Stimulated activated naive CD4-positive, alpha-beta T cell (primary cell): ENCODE results near the gene MOB3C.
"Not testable (repeated sequence)": the region's sequence is repeated elsewhere in the genome, so short reads cannot be mapped to it uniquely, and the experiment has no call there.

Experiments
- DNase-seq, 6 experiments: peaks; one replicate each; lab custom pipeline; 2025; lab: John Stamatoyannopoulos, UW

Gene MOB3C

DNA sequence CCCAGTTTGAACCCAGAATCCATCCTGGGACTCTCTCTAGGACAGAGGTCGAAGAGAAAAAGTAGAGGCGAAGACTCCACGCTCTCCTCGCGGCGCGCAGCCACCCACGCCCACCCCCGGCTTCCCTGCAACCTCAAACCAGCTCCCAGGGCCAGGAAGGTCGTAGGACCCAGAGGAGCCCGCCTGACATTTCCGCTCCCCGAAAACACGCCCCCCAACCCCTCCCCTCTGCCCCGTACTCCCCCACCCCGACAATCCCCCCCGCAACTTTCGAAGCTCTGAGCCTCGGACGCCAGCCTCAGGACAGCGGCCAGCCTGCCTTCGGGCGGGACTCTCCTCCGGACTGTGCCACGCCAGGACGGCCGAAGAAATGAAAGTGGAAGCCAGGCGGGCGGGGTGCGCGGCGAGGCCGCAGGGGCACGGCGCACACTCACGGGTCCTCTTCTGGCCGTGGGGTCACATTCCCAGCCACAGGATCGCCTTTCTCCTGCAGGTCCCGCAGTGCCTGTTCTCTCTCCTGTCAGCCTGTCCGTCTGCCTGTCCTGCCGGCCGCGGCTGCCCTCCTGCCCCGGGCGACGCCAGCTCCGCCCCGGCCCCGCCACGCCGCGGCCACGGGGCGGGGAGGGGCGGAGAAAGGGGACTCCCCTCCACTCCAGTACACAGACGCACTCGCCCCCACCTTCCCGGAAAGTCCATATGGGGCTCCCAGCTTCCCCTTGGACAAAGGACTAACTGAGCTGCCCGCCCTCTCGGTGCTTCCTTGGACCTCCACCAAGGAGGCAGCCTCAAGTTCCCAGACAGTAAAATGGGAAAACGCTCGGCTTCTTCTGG is at the start of gene MOB3C:
Gene MOB3C, minus strand, starts transcription at position 535 of the 831 bp plus-strand sequence. CDS start 3,490 bp downstream, outside the sequence.
- peak; percentile 52 to 64 (median 60) for DNase-seq

DNA sequence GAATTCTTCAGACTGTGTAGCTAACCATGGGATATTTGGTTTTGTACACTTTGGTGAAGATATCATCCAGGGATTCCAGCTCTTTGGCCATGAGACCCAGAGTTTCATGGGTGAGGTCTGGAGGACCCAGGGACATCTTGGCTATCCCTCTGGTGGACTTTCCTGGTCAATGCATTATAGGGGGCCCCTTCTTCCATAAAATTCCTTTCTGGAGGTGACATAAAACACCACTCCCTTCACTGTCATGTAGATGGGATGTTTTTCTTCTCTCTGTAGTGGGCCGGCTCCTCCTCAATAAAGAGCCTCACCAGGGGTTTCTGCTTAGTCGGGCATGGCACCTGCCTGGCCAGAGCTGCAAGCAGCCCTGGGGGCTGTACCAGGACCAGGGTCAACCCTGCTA is 49.4 kb upstream of the MOB3C start:
- no peak for DNase-seq

GRCh38 chr1:46662919-46663318 is 46.3 kb upstream of the MOB3C start:
- DNase-seq = not testable (repeated sequence)

DNA sequence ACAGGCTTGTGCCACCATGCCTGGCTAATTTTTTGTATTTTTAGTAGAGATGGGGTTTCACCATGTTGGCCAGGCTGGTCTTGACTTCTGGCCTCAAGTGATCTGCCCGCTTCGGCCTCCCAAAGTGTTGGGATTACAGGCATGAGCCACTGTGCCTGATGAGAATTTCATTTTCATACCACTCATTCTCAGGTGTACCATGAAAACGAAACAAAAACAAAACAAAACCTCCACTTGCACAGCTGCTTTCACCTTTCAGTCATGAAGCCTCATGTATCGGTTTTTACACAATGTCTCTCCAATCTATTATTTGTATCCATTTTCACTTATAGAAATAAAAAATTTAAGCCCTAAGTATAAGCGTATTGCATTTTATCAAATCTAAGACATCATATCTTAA is 43.5 kb upstream of the MOB3C start:
- DNase-seq = not testable (repeated sequence)

DNA sequence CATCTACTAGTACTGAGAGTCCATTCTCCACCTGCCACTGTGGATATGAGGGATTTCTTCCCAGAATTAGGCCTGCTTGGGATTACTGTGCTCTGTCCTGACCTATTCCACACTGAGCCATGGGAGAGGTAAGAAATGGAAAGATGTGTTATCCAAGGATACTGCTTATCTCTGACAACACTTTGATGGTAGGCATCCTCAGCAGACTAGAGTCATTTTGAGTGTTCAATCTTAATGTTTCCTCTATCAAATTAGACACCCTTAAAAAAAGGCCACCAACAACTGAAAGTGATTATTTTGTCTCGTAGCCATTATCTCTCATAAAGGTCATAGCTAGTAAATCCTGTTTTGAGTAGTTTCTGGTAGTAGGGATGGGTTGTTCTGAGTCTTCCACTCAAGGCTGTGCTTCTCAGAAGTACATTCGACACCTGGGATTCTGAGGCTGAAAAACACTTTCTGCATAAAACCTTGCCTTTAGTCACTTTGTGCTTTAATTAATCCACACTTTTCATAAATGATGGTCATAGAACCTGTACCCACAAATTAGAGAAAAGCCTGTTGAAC is 42.8 kb upstream of the MOB3C start:
- no peak for DNase-seq

DNA sequence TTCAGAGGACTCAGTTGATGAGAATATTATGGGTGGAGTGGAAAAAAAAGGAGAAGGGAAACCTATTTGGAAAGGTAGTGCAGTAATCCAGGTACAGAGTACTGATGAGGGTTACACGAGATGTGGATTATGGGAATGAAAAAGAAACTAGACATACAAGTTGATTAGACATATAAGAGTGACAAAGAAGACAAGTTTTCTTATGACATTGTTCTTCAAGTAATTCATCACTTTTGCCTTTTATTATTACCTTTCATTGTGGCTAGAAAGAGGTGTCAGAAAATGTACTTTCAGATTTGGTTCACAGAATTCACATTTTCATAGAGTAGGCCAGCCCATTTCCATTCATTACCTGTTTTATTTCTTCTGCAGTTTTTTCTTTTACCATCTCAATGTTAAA is 41.2 kb upstream of the MOB3C start:
- no peak for DNase-seq

DNA sequence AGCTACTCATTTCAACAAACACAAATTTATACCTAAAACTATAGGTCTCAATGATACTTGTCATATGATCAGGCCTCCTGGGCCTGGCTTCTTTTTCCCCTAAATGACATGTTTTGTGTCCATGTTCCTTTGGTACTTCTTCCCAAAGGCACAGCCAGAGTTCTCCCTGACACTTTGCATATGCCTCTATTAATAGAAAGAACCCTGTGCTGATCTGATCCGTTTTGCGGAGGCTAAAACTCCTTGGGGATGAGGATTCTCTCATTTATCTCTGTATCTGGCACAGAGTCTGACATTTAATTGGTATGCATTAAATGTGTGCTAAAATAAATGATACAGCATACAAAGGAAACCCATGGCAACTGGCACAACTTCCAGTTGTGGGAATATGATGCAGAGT is 40.0 kb upstream of the MOB3C start:
- no peak for DNase-seq

GRCh38 chr1:46655848-46656247 is 39.2 kb upstream of the MOB3C start:
- no peak for DNase-seq

DNA sequence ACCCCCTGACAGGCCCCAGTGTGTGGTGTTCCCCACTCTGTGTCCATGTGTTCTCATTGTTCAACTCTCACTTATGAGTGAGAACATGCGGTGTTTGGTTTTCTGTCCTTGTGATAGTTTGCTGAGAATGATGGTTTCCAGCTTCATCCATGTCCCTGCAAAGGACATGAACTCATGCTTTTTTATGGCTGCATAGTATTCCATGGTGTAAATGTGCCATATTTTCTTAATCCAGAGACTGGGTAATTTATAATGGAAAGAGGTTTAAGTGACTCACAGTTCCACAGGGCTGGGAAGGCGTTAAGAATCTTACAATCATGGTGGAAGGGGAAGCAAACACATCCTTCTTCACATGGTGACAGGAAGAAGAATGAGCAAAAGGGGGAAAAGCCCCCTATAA is 38.1 kb upstream of the MOB3C start:
- not testable (repeated sequence) for DNase-seq

DNA sequence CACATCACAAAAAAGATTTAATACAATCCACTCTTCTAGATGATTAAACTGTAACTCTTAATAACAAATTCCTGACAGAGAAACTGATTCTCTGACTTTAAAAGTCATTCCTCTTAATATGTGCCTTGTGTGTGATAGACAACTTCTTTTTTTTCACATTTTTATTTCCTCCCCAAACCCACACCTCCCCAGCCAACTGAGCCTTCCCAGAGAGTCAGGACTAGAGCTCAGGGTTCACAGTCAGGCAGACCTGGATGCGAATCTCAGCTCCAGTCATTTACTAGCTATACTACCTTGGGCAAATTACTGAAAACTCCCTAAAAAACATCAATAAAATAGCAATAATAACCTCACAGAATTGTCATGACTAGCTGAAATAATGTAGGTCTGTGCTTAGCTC is 37.4 kb upstream of the MOB3C start:
- DNase-seq = no peak

DNA sequence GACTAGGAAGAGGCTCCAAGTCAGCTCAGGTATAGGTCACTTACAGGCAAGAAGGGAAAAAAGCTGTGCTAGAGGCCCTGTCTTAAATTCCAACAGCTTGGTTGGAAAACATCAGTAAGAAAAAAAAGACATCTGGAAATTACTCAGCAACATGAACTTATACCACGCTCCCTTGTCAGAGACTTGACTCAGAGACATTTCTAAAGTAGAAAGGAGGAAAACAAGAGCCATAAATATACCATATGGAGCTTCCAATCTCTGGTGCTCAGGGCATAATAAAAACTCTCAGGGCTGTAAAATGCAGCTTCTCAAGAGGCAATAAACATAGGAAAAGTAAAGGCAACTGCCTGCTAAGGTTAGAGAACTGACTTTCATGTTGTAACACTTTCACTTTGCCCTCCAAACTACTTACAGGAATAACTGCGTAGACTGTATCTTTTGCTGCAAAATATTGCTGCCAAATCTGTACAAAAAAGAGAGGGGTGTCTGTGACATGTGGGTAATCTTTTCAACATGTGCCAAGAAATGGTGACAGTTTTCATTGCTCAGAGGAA is 36.9 kb upstream of the MOB3C start:
- no peak for DNase-seq

DNA sequence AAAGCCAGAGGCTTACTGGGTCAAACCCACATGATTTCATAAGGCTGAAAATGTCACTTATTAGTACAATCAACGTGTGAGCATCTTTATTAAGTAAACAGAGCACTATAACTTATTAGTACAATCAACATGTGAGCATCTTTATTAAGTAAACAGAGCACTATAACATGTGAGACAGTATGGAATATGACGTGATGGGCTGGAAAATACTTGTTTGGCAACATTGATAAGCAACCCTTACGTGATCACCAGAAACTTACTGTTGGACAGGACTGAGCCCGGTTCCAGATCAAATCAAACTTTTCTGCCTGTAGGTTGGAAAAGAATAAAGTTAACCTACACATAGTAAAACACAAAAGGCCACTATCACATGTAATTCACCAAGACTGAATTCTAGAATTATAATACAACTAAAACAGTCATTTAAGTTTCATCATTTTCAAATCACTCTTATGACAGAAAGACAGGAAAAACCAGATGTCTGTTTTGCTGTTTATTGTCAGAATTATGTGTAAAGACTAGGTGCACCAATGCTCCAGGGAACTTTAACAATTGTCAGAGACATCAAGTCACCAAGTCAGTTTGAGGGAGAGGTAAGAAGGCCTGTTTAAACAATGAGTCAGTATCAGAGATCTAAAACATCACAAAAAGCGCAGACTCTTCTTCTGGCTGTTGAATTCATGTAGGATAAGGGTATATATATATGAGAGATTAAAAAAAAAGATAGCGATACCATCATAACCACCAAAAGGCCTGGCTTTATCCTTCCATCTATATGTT is 35.9 kb upstream of the MOB3C start:
- DNase-seq = no peak

DNA sequence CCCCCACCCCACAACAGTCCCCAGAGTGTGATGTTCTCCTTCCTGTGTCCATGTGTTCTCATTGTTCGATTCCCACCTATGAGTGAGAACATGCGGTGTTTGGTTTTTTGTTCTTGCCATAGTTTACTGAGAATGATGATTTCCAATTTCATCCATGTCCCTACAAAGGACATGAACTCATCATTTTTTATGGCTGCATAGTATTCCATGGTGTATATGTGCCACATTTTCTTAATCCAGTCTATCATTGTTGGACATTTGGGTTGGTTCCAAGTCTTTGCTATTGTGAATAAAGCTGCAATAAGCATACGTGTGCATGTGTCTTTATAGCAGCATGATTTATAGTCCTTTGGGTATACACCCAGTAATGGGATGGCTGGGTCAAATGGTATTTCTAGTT is 34.5 kb upstream of the MOB3C start:
- DNase-seq = not testable (repeated sequence)

- DNase-seq = no peak
Observed at GRCh38 chr1:46650491-46650890, 33.9 kb upstream of the MOB3C start.

- DNase-seq = no peak
Observed at GRCh38 chr1:46649764-46650163, 33.2 kb upstream of the MOB3C start.

DNA sequence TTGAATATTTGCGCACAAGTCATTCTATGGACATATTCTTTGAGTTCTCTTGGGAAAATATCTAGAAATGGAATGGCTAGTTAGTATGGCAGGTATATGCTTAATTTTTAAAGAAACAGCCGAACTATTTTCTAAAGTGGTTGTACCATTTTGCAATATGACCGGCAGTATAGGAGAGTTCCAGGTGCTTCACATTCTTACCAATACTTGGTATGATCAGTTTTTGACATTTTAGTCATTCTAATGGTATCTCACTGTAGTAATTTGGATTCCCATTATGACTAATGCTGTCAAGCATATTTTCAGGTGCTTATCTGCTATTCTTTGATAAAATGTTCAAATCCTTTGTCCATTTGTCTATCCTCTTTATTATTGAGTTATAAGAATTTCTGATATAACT is 31.0 kb upstream of the MOB3C start:
- no peak for DNase-seq

- DNase-seq = no peak
Observed at GRCh38 chr1:46646844-46647243, 30.2 kb upstream of the MOB3C start.

DNA sequence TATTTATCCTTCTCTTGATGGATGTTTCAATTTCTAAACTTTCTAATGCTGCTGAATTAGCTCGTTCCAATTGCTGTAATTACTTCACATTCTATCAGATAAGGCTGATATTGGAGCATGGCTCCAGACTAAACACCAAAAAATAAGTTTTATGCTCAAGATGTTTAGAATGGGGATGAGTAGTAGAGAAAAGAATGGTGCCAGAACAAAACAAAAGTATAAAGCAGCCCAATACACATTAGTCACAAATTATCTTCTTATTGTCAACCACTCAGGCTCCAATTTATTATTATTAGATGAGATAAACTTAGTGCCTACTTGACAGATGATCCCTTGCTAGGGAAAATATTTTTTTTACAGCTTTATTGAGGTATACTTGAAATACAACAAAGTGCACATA is 29.7 kb upstream of the MOB3C start:
- no peak for DNase-seq

DNA sequence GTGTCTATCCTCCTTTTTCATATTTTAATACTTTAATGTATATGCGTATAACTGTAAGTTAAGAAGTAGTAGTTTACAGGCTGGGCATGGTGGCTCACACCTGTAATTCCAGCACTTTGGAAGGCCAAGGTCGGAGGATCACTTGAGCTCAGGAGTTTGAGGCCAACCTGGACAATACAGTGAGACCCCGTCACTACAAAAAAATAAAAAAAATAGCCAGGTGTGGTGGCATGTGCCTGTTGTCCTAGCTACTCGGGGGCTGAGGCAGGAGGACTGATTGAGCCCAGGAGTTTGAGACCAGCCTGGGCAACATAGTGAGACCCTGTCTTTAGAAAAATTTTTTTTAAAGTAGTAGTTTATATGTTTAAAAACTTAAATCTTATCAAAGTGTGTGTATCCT is 29.2 kb upstream of the MOB3C start:
- no peak for DNase-seq

DNA sequence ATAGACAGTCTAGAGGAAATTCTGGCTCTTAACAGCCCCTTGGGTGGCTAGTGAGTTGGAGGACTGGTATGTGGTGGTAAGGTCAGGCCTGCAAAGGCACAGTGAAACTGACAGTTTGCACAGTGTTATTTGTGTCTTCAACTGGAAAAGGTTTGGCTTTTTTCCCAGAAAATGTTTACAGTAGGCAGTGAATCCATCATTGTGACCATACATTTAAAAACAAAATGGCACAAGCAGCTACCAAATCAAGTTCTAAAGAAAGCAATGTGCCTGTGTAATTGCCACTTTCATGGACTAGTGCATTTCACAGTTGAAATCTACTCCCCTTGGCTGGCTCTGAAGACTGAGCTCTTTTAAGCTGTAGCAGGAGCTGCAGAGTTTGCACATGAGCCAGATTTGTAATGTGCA is 26.8 kb upstream of the MOB3C start:
- no peak for DNase-seq

GRCh38 chr1:46642115-46642680 is 25.6 kb upstream of the MOB3C start:
- DNase-seq = no peak

- no peak for DNase-seq
Observed at GRCh38 chr1:46639547-46639946, 22.9 kb upstream of the MOB3C start.
